DMS 273 (cell line): Measurements from ENCODE around the gene IFIT1.
"Not testable (repeated sequence)": the region's sequence is repeated elsewhere in the genome, so short reads cannot be mapped to it uniquely, and the experiment has no call there.

Experiments
- DNase-seq: peaks from one replicate; lab custom pipeline; 2025; ENCODE audit not compliant: unreplicated experiment; lab: John Stamatoyannopoulos, UW

The IFIT1 gene

DNA sequence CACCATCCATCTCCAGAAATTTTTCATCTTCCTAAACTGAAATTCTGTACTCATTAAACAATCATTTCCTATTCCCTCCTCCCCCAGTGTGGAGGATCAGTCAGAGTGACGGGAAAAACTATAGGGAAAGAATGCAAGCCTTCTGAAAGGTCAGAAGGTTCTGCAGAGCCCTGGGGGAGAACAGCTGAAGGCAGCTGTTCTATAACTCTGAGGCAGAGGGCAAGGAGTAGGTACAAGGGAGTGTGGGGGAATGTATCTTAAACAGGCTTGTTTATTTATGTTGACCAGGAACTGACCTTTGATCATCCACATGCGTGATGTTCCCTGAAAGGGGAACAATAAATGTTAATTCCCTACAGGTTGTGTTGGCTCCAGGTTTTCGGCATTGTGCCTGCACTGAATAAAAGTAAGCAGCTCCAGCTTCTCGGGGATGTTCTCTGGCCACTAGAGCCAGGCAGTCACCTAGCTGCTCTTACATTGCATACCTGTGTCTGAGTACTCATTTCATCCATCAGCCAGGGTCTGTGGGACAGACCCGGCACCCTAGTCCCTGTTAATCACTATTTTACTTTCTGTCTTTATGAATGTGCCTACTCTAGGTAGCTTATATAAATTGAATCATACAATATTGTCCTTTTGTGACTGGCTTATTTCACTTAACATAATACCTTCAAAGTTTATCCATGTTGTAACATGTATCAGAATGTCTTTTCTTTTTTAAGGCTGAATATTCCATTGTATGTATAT, 5.8 kb downstream of the IFIT1 start:
- DNase-seq: no peak

DNA sequence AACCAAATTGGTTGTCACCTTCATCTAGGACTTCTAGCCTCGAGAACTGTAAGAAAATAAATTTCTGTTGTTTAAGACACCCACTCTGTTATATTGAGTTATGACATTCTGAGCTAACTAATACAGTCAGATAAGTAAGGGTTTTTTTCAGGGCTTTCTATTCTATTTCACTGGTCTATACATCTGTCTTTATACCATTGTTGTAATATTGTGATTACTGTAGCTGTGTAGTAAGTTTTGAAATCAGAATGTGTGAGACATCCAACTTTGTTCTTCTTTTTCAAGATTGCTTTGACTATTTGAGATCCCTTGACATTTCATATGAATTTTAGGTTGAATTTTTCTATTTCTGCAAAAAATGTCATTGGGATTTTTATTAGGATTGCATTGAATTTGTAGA, 7.5 kb downstream of the IFIT1 start:
- DNase-seq: no peak

DNA sequence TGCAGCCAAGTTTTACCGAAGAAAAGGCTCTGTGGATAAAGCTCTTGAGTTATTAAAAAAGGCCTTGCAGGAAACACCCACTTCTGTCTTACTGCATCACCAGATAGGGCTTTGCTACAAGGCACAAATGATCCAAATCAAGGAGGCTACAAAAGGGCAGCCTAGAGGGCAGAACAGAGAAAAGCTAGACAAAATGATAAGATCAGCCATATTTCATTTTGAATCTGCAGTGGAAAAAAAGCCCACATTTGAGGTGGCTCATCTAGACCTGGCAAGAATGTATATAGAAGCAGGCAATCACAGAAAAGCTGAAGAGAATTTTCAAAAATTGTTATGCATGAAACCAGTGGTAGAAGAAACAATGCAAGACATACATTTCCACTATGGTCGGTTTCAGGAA, 10.6 kb downstream of the IFIT1 start:
- no peak for DNase-seq

DNA sequence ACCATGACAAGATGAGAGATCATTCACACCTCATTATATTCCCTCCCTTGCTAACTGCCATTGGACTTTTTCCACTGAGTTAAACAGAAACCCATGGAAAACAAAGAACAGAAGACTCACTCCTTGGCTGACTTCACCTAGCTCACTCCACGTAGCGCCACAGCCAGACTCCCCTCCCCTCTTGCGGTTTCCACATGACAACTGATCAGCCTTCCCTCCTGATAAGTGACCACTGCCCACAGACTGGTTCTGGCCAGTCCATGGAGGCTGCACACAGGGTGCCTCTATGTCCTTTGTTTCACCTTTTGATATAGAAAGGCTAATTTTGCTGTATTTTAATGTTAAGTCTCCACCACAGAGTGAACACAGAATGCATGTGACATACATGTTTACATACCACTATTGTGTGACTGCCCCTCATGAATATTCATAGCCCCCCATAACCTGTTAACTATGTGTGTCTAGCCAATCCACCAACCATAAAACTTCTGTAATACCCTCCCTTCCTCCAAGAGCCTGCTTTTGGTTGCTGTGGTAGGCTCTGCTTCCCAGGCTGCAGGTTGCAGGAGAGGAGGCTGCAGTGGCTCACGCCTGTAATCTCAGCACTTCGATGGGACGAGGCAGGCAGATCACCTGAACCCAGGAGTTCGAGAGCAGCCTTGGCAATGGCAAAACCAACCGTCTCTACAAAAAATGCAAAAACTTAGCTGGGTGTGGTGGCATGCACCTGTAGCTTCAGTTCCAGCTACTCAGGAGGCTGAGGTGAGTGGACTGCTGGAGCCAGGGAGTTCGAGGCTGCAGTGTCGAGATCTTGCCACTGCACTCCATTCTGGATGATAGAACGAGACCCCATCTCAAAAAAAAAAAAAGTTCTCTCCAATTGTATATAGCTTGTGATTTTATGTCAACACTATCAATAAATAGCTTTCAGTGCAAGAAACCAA, 12.0 kb downstream of the IFIT1 start:
- no peak for DNase-seq

DNA sequence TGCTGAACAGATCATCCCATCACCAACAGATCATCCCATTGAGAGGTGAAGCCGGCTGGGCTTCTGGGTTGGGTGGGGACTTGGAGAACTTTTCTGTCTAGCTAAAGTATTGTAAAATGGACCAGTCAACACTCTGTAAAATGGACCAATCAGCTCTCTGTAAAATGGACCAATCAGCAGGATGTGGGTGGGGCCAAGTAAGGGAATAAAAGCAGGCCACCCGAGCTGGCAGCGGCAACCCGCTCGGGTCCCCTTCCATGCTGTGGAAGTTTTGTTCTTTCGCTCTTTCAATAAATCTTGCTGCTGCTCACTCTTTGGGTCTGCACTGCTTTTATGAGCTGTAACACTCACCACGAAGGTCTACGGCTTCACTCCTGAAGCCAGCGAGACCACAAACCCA, 13.8 kb downstream of the IFIT1 start:
- DNase-seq: not testable (repeated sequence)

DNA sequence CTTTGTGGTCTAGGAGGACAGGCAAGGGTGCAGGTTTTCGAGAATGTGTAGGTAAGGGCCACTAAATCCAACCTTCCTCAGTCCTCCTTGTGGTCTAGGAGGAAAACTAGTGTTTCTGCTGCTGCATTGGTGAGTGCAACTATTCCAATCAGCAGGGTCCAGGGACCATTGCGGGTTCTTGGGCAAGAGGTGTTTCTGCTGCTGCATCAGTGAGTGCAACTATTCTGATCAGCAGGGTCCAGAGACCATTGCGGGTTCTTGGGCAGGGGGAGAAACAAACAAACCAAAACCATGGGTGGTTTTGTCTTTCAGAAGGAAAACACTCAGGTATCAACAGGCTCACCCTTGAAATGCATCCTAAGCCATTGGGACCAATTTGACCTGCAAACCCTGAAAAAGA, 15.4 kb downstream of the IFIT1 start:
- DNase-seq: not testable (repeated sequence)

DNA sequence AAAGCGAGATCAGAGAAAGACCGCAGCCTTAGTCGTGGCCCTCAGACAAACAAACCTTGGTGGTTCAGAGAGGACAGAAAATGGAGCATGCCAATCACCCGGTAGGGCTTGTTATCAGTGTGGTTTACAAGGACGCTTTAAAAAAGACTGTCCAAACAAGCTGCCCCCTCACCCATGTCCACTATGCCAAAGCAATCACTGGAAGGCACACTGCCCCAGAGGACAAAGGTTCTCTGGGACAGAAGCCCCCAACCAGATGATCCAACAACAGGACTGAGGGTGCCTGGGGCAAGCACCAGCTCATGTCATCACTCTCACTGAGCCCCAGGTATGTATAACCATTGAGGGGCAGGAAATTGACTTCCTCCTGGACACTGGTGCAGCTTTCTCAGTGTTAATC, 16.9 kb downstream of the IFIT1 start:
- DNase-seq: not testable (repeated sequence)

DNA sequence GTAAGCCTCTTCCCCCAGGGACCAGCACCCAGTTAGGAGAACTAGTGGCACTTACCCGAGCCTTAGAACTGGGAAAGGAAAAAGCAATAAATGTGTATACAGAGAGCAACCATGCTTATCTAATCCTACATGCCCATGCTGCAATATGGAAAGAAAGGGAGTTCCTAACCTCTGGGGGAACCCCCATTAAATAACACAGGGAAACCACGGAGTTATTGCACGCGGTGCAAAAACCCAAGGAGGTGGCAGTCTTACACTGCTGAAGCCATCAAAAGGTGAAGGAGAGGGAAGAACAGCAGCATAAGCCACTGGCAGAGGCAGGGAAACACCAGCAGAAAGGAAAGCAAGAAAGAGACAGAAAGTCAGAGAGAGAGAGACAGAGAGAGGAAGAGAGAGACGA, 18.1 kb downstream of the IFIT1 start:
- not testable (repeated sequence) for DNase-seq

DNA sequence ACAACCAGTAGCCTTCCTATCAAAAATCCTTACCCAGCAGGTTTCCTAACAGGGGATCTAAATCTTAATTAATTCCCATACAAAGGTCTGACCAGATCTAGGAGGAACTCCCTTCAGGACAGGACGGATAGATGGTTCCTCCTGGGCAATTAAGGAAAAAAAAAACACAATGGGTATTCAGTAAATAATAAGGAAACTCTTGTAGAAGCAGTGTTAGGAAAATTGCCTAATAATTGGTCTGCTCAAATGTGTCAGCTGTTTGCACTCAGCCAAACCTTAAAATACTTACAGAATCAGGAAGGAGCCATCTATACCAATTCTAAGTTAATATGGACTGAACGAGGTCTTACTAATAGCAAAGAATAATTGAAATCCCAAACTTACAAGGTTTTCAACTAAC, 18.7 kb downstream of the IFIT1 start:
- not testable (repeated sequence) for DNase-seq

DNA sequence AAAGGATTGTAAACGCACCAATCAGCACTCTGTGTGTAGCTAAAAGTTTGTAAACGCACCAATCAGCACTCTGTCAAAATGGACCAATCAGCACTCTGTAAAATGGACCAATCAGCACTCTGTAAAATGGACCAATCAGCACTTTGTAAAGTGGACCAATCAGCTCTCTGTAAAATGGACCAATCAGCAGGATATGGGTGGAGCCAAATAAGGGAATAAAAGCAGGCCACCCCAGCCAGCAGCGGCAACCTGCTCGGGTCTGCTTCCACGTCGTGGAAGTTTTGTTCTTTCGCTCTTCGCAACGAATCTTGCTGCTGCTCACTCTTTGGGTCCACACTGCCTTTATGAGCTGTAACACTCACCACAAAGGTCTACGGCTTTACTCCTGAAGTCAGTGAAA, 19.9 kb downstream of the IFIT1 start:
- not testable (repeated sequence) for DNase-seq

DNA sequence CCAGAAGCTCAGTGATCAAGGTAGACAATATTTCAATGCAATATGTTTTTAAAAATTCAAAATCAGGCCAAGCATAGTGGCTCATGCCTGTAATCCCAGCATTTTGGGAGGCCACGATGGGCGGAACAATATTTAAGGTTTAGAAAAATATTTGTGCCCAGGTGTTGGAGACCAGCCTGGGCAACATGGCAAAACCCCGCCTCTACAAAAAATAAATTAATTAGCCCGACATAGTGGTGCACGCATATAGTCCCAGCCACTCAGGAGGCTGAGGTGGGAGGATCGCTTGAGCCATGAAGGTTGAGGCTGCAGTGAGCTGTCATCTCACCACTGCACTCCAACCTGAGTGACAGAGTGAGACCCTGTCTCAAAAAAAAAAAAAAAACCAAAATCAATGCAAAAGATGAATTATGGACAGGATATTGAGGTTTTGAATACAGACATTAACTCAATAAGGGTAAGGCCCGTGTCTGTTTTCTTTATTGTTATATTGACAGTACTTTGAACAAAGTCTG, 21.0 kb downstream of the IFIT1 start:
- DNase-seq: no peak

DNA sequence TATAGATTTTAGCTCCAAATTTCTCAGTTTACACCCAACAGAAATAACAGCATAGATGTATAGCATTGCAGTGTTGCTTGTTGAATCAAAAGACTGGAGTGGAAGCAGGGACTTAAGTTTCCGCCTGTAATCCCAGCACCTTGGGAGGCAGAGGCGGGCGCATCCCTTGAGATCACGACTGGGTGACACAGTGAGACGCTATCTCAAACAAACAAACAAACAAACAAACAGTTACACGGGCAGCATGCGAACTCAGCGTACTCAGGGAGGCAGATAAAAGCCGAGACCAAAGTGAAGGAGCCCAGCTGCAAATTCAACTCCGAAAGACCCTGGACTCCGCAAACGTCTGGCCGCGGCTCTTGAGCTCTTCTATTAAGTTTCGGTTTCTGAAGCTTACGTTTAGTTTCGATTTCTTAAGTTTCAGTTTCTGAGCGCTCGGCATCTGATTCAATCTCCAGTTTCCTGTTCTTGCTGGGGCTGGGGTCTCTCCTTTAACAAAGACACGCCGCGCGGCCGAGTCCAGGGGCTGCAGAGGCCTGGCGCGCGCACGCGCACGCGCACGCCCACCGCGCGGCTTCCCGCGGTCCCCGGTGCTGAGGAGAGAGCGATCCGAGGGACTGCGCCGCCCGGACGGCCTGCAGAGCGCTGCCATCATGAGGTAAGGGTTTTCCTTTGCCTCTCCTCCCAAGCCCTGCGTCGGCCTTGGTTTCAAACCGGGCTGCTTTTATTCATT, 21.9 kb downstream of the IFIT1 start, which contains the start of gene IFIT5:
Gene IFIT5 (plus strand): TSS at position 423 of the 733 bp plus-strand sequence. CDS start 231 bp downstream, at position 654.
- peak; percentile 78 for DNase-seq

DNA sequence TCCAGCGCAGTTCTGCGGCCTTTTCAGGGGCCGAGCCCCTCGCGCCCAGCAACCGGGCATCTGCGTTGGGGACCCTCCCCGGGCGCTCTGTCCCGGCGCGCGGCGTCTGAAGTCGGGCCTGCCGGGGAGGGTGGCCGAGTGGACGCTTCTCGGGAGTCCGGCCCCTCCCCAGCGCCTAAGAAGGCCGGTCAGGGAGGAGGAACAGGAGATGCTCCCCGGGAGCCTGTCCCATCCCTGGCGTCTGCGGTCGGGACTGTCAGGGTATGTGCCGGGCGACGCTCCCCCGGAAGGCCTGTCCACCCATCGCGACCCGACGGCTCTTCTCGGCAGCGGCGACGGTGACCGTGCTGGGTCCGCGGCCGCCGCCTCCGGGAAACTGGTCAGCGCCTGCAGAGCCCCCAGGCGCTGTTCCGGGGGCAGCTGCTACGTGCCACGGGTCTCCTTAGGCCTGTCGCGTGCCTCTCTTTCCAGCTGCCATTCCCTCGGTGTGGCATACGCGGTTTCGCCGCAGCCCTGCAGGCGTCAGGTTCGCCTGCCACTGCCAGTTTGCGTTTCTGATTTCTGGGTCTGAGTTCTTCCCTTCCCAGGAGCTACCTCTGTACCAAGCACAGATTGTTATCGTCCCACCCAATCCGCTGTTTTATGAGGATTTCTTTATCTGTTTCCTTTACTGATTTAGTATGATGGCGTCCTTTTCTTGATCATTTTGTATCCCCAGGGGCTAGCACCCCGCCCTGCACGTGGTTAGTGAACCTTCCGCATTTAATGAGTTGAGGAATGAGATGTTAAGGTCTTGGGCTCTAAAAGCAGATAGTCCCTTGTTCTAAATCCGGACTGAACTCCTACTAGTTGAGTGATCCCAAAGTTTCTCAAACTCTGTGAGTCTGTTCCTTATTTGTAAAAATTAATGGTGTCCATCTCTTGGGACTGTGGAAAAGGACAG, 22.7 kb downstream of the IFIT1 start:
- DNase-seq: peak; percentile 46

DNA sequence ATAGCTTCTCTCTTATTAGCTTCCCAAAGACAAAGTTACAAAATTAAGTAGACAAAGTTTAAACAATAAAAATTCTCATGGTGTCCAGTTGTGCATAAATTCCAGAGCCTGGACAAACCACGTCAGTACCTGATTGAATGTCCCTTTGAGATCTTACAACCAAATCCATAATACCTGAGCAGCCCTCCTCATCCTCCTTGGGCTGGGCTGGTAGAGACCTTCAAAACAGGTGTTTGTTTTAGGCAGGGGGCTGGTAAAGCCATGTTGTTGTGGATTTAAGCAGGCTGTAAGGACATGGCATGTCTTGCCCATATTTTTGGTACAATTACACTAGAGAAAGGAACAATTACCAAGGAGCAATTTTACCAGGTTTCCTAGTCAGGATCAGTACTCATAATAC, 24.0 kb downstream of the IFIT1 start:
- DNase-seq: no peak

DNA sequence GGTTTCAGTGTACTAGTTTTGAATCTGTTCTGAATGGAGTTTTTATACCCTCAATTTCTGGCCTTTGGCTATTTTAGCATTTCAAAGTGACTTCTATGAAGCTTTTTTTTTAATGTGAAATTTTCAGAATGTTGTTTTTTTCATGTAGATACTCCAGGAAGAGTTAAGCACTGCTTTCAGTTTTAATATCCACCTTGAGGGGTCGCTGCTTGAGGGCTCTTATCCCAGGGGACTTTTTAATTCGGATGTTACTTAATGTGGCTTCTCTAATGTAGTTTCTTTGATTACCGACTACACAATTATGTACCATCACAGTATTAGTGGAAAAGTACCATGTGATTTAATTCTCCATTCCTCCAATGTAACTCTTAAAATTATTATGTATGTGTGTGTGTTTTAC, 27.1 kb downstream of the IFIT1 start:
- peak; percentile 13 for DNase-seq

DNA sequence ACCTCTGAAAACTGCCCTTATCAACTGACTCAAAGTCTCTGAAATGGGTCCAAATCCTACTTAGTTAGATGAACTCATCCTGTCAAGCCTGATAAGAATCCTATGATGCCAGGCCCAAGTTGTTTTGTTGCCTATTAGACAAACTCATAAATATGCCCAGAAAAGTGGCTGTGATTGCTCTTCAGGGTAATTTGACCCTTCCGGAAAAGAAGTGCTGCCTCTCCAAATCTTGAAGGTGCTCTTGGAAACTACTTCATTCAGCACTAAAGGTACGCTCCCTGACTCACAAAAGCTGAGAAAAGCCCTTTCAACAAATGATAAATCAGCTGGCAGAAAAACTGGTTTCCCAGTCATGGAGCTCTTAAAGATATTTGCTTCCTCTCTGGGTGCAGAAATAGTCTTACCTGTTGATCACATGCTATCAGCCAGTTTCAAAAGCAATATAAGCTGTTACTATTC, 28.6 kb downstream of the IFIT1 start:
- DNase-seq: no peak

DNA sequence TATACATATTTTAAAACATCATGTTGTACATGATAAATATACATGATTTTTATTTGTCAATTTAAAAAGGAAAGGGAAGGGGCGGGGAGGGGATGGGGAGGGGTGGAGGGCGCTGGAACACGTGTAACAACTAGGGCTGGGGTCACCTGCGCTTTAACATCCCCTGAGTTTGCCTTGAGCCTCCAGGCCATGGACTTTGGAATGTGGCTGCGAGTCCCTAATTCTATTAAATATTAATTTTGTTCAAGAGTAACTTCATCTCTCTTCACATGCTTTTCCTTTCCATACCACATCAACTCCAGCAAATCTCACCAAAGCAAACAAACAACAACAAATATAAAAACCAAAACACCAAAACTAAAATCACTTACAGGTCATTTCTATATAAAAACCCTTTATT, 32.6 kb downstream of the IFIT1 start:
- no peak for DNase-seq

DNA sequence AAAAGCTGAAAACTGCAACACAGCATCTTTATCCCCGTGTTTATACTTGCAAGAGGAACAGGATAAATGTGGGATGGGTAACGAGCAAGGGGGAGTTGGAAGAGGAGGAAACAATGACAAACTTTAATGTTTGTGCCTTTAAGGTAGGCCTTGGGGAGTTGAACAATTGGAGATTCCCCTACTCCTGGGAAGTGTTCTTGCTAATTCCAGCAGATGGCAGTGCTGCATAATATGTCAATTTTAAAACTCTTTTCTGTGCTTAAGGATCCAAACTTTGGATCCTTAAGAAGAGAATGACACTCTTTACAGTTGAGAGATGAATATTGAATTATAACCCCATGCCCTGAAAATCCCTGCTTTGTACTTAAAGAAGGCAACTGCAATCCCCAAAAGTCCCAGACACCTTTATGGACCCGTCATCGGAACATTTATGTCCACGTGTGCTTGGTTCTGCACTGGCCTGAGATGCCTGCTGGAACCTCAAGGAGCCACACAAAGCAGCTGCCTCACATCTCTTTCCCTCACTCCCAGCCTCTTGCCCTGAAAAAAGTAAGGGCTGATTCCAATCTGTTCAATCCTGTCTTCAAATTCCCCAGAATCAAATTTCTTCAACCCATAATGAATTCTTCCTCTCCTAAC, 33.9 kb downstream of the IFIT1 start:
- peak; percentile 57 for DNase-seq

DNA sequence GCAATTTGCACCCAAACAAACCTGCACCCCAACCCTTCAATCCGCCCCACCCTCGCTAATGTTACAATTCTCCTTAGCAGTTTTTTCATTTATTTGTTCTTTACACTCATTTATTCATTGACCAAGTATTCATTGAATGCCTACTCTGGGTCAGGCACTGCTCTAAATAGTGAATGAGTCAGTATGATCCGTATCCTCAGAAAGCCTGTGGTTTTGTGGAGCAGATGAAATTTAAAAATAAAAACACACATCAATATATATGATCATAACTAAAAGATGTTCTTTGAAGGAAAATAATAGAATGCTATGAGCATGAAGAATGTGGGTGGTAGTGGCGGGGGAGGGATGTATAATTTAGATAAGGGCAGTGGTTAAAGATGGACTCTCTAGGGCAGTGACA, 35.2 kb downstream of the IFIT1 start:
- no peak for DNase-seq
